K562 (cell line): ENCODE measurements around the gene ATP5F1D. TPM values are rescaled to one million over a fixed set of nuclear protein-coding genes. Genes with fewer than 3 reads are reported as not detected.

ENCODE experiments used
- ATF7 ChIP-seq: fragments of 450-650 bp; IDR thresholded peaks from 2 replicates; pipeline ENCODE4 v1.7.1; 2014; ENCODE audit warnings: mild to moderate bottlenecking, moderate library complexity
- ETV5 ChIP-seq: sonication (generic); formaldehyde crosslinking; IDR thresholded peaks from 2 replicates; pipeline ENCODE4 v1.4.0; 2020; ENCODE audit warnings: low read depth, mild to moderate bottlenecking, missing genetic modification reagents
- MEF2A ChIP-seq: IDR thresholded peaks from 2 replicates; pipeline ENCODE4 v1.6.1; 2011; ENCODE audit warnings: low read depth, mild to moderate bottlenecking, low read length, moderate library complexity; ENCODE audit not compliant: control insufficient read depth
- NCOR1 ChIP-seq: fragments of 450-650 bp; IDR thresholded peaks from 2 replicates; pipeline ENCODE4 v1.6.1; 2016; ENCODE audit warnings: mild to moderate bottlenecking, moderate library complexity
- POLR2AphosphoS5 ChIP-seq: IDR thresholded peaks from 2 replicates; pipeline ENCODE4 v1.6.1; 2011; ENCODE audit warnings: mild to moderate bottlenecking, low read depth, low read length, moderate library complexity; ENCODE audit not compliant: control insufficient read depth, insufficient read depth
- RNF2 ChIP-seq: sonication (generic); IDR thresholded peaks from 2 replicates; pipeline ENCODE4 v1.6.1; 2016
- polyA plus RNA-seq, 8 experiments: library from polyadenylated mRNA; depleted of rRNA in 4 of 8; stranded (reverse) in 5 of 8; unstranded in 3 of 8; fragments of >200 nt; fragmentation: Nextera tagmentation in 2 of 8; fragmentation: Illumina TruSeq in 1 of 8; extraction: Ambion mirVana in 2 of 8; extraction: Trizol in 1 of 8; gene quantifications; 2 replicates each; pipeline versions ENCODE4 v1.2.1 to v1.2.3, GENCODE V29; 2011 to 2014; ENCODE audit warnings: inconsistent platforms in 1 of 8, missing spikeins in 1 of 8
- total RNA-seq, 7 experiments: library from RNA; depleted of rRNA in 6 of 7; stranded (reverse); fragments of >200 nt in 6 of 7; fragmentation: Illumina TruSeq in 2 of 7; extraction: Trizol in 2 of 7; gene quantifications; 2 replicates each; pipeline versions ENCODE4 v1.2.1 to v1.2.3, GENCODE V29; 2011 to 2021; ENCODE audit warnings: low replicate concordance in 1 of 7
- TF ChIP-seq, protein P1 (sequence below): sonication (generic); formaldehyde crosslinking; IDR thresholded peaks from 2 replicates; pipeline ENCODE4 v1.8.1; 2023; ENCODE audit warnings: missing genetic modification reagents, mild to moderate bottlenecking, borderline replicate concordance
- TF ChIP-seq, protein P2 (sequence below): fragments of 450-650 bp; formaldehyde crosslinking; IDR thresholded peaks from 2 replicates; pipeline ENCODE4 v1.4.0; 2020; ENCODE audit warnings: mild to moderate bottlenecking
- TF ChIP-seq, protein P3 (sequence below), 3 experiments: fragments of 200-800 bp in 1 of 3; fragments of 250-450 bp in 1 of 3; fragments of 450-650 bp in 1 of 3; sonication (Bioruptor Pico) in 1 of 3; sonication (Bioruptor generic) in 1 of 3; formaldehyde crosslinking in 1 of 3; IDR thresholded peaks; 2 replicates each; pipeline versions ENCODE4 v1.6.1 to v1.8.0; 2016 to 2022; ENCODE audit warnings: mild to moderate bottlenecking in 2 of 3, missing genetic modification characterization in 2 of 3, missing compliant biosample characterization in 1 of 3, moderate library complexity in 1 of 3
- TF ChIP-seq, protein P4 (sequence below): sonication (generic); formaldehyde crosslinking; IDR thresholded peaks from 2 replicates; pipeline ENCODE4 v1.8.0; 2022; ENCODE audit warnings: missing genetic modification reagents, mild to moderate bottlenecking, moderate library complexity, borderline replicate concordance
- TF ChIP-seq, protein P5 (sequence below): fragments of 250-450 bp; sonication (Bioruptor Pico); IDR thresholded peaks from 2 replicates; pipeline ENCODE4 v1.5.0; 2021; ENCODE audit warnings: mild to moderate bottlenecking, borderline replicate concordance

ATP5F1D gene
- total and polyA plus RNA-seq, 9 of the 15 experiments (the other 6 are each of a cell fraction or from before 2014, with no cell fraction given), result 3.9 to 409 (median 36.8) TPM

DNA sequence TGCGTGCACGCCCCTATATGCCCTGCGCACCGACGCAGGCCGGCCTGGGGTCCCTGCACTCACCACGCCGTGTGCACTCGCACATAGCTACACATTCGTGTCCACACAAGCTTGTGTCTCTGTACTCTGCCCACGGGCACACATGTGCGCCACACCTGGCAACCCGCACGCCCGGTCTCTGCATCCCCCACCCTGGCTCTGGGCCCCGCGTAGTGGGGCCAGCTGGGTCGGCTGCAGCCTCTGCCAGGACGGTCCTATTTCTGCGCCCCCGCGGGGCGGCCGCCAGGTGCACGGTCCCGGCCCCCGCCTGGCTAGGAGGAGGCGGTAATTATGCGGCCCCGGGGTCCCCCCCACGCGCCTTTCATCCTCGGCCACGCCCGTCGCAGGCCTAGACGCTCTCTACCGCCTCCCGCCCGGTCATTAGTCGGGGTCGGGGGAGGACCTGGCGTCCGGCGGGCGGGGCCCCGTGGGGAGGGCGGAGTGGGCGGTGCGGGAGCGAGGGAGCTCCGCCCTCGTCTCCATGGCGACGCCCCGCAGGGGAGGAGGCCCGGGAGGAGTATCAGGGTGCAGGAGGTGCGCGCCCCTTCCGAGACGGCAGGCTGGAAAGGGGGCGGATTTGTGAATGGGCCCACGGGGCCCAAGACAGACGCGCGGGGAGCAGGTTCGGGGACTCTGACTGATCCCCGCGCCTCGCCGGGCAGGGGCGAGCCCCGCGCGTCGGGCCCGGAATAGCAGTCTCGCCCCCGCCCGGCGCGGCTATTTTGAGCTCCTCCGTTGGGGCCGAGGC is 24.8 kb downstream of the ATP5F1D start (continued):
- TF ChIP-seq, protein P1, sequence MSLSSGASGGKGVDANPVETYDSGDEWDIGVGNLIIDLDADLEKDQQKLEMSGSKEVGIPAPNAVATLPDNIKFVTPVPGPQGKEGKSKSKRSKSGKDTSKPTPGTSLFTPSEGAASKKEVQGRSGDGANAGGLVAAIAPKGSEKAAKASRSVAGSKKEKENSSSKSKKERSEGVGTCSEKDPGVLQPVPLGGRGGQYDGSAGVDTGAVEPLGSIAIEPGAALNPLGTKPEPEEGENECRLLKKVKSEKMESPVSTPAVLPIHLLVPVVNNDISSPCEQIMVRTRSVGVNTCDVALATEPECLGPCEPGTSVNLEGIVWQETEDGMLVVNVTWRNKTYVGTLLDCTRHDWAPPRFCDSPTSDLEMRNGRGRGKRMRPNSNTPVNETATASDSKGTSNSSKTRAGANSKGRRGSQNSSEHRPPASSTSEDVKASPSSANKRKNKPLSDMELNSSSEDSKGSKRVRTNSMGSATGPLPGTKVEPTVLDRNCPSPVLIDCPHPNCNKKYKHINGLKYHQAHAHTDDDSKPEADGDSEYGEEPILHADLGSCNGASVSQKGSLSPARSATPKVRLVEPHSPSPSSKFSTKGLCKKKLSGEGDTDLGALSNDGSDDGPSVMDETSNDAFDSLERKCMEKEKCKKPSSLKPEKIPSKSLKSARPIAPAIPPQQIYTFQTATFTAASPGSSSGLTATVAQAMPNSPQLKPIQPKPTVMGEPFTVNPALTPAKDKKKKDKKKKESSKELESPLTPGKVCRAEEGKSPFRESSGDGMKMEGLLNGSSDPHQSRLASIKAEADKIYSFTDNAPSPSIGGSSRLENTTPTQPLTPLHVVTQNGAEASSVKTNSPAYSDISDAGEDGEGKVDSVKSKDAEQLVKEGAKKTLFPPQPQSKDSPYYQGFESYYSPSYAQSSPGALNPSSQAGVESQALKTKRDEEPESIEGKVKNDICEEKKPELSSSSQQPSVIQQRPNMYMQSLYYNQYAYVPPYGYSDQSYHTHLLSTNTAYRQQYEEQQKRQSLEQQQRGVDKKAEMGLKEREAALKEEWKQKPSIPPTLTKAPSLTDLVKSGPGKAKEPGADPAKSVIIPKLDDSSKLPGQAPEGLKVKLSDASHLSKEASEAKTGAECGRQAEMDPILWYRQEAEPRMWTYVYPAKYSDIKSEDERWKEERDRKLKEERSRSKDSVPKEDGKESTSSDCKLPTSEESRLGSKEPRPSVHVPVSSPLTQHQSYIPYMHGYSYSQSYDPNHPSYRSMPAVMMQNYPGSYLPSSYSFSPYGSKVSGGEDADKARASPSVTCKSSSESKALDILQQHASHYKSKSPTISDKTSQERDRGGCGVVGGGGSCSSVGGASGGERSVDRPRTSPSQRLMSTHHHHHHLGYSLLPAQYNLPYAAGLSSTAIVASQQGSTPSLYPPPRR (CRISPR knock-in tag), result peak; percentile 80; the same call in 1 of the 2 replicates
- TF ChIP-seq, protein P2, sequence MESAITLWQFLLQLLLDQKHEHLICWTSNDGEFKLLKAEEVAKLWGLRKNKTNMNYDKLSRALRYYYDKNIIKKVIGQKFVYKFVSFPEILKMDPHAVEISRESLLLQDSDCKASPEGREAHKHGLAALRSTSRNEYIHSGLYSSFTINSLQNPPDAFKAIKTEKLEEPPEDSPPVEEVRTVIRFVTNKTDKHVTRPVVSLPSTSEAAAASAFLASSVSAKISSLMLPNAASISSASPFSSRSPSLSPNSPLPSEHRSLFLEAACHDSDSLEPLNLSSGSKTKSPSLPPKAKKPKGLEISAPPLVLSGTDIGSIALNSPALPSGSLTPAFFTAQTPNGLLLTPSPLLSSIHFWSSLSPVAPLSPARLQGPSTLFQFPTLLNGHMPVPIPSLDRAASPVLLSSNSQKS, result no peak
- peak; percentile 45; the same call in 1 of the 2 replicates for TF ChIP-seq RNF2
- TF ChIP-seq, protein P3, sequence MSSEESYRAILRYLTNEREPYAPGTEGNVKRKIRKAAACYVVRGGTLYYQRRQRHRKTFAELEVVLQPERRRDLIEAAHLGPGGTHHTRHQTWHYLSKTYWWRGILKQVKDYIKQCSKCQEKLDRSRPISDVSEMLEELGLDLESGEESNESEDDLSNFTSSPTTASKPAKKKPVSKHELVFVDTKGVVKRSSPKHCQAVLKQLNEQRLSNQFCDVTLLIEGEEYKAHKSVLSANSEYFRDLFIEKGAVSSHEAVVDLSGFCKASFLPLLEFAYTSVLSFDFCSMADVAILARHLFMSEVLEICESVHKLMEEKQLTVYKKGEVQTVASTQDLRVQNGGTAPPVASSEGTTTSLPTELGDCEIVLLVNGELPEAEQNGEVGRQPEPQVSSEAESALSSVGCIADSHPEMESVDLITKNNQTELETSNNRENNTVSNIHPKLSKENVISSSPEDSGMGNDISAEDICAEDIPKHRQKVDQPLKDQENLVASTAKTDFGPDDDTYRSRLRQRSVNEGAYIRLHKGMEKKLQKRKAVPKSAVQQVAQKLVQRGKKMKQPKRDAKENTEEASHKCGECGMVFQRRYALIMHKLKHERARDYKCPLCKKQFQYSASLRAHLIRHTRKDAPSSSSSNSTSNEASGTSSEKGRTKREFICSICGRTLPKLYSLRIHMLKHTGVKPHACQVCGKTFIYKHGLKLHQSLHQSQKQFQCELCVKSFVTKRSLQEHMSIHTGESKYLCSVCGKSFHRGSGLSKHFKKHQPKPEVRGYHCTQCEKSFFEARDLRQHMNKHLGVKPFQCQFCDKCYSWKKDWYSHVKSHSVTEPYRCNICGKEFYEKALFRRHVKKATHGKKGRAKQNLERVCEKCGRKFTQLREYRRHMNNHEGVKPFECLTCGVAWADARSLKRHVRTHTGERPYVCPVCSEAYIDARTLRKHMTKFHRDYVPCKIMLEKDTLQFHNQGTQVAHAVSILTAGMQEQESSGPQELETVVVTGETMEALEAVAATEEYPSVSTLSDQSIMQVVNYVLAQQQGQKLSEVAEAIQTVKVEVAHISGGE (CRISPR knock-in tag; IDR thresholded peaks at IDR 0.05), result peak in 1 of 3 experiments; percentile 22; a peak in 1 of 6 replicates
- TF ChIP-seq, protein P4, sequence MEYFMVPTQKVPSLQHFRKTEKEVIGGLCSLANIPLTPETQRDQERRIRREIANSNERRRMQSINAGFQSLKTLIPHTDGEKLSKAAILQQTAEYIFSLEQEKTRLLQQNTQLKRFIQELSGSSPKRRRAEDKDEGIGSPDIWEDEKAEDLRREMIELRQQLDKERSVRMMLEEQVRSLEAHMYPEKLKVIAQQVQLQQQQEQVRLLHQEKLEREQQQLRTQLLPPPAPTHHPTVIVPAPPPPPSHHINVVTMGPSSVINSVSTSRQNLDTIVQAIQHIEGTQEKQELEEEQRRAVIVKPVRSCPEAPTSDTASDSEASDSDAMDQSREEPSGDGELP (CRISPR knock-in tag), result peak; percentile 88
- TF ChIP-seq ATF7, result peak; percentile 40; the same call in 1 of the 2 replicates
- TF ChIP-seq ETV5 (CRISPR knock-in tag), result peak; percentile 55; the same call in 1 of the 2 replicates
- TF ChIP-seq, protein P5, sequence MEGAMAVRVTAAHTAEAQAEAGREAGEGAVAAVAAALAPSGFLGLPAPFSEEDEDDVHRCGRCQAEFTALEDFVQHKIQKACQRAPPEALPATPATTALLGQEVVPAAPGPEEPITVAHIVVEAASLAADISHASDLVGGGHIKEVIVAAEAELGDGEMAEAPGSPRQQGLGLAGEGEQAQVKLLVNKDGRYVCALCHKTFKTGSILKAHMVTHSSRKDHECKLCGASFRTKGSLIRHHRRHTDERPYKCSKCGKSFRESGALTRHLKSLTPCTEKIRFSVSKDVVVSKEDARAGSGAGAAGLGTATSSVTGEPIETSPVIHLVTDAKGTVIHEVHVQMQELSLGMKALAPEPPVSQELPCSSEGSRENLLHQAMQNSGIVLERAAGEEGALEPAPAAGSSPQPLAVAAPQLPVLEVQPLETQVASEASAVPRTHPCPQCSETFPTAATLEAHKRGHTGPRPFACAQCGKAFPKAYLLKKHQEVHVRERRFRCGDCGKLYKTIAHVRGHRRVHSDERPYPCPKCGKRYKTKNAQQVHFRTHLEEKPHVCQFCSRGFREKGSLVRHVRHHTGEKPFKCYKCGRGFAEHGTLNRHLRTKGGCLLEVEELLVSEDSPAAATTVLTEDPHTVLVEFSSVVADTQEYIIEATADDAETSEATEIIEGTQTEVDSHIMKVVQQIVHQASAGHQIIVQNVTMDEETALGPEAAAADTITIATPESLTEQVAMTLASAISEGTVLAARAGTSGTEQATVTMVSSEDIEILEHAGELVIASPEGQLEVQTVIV, result no peak
- 0 out of 2 replicates have a peak, but pooled peaks have one; percentile 6 for TF ChIP-seq POLR2AphosphoS5
- peak; percentile 36; the same call in 1 of the 2 replicates for TF ChIP-seq NCOR1
- peak; percentile 66 for TF ChIP-seq MEF2A
